ENCODE measurements around the gene PDK4. TPM values are rescaled to one million over a fixed set of nuclear protein-coding genes. Genes with fewer than 3 reads are reported as not detected.
"Not testable (repeated sequence)": the region's sequence is repeated elsewhere in the genome, so short reads cannot be mapped to it uniquely, and the experiment has no call there.

PDK4 gene
- total RNA-seq, 1 experiment from 2014 or later = not detected

DNA sequence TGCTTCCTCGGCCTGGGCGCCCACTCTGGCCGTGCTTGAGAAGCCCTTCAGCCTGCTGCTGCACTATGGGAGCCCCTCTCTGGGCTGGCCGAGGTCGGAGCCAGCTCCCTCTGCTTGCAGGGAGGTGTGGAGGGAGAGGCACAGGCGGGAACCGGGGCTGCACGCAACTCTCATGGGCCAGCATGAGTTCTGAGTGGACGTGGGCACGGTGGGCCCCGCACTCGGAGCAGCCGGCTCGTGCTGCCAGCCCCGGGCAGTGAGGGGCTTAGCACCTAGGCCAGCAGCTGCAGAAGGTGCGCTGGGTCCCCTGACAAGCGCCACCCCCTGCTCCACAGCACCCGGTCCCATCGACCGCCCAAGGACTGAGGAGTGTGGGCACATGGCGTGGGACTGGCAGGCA is 9.0 kb upstream of the PDK4 start:
- no peak for DNase-seq (ENCODE audit: low read depth)

DNA sequence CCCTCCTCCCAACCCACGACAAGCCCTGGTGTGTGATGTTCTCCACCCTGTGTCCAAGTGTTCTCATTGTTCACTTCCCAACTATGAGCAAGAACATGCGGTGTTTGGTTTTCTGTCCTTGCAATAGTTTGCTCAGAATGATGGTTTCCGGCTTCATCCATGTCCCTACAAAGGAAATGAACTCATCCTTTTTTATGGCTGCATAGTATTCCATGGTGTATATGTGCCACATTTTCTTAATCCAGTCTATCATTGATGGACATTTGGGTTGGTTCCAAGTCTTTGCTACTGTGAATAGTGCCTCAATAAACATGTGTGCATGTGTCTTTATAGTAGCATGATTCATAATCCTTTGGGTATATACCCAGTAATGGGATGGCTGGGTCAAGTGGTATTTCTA is 8.5 kb upstream of the PDK4 start:
- DNase-seq (ENCODE audit: low read depth) = not testable (repeated sequence)

DNA sequence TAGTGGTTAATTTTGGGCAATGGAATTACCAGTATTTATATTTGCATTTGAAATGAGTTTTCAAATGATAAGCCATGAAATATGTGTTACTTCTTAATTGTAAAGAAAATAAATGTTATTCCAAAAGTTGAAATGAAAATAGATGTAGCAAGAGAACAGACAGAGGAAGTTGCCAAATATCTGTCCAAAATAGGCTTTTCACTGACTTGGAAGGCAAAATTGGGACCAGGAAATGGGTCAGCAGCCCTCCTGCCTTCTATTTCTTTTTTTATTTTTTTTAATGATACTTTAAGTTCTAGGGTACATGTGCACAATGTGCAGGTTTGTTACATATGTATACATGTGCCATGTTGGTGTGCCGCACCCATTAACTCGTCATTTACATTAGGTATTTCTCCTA is 8.1 kb upstream of the PDK4 start:
- DNase-seq (ENCODE audit: low read depth) = not testable (repeated sequence)

DNA sequence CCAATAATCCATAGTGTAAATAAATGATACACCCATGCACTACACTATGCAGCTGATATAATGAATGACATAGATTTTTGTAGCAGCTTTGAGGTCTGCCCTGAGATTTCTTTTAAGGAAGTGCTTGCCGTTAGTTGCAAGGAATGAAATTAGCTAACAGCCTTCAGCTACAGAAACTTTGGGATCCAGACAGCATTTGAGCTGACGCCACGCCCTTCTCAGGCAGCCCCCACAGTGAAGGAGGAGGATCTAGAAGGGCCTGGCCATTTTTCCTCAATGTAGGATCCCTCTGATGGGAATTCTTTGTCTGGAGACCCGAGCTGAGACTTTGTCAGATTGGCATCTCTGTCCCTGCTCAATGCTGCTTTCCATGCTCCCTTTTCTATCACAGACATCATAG is 6.1 kb upstream of the PDK4 start:
- no peak for DNase-seq (ENCODE audit: low read depth)

DNA sequence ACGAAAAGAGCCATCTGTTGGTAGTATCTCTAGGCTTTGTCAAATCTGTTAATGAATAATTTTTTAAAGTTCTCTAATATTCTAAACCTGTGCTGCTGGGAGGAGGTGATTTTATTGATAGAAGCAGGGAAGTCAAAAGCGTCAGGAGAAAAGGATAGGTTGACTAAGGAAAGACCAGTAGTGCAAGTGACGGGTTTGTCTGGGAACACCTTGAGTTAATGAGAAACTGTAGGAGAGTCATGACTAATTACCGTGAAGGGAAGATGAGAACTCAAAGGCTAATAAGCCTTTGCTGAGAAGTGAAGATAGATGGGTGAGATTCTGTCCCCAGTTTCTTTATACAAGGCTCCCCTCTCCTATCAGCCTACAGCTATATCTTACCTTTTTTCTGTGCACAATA is 5.0 kb upstream of the PDK4 start:
- no peak for DNase-seq (ENCODE audit: low read depth)

DNA sequence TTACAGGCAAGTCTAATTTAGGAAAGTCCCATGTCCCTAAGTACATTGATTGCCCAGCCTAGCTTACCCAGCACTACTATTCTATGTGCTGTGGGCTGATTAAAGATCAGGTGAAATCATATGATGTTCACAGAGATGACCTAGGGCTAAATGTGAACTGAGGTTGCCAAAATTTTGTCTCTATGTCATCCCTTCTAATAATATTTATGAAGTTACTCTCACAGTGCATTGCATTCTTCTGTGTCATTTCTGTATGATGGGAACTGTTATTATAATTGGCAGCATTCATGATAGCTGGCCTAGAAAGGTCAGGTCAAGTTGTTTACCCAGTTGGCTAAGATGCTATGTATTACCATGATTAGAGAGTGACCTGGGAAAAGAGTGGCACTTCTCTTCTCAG is 2.8 kb upstream of the PDK4 start:
- DNase-seq (ENCODE audit: low read depth) = no peak

DNA sequence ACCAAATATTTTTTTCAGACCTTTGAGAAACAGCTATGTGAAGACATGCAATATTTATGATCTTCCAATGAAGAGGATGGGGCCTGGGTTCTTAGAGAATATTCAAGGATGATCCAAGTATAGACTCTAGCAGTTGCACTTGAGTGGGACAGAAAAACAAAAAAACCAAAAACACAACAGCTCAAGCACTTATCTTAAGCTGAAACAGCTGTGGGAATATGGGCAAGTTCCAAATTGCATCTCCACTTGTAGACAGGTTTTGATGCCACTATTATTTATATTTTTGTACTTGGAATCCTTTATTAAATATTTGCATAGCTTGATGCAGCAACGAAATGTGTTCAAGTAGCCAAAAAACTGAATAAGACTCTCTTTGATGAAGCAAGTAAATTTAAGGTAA is 2.2 kb upstream of the PDK4 start:
- no peak for DNase-seq (ENCODE audit: low read depth)

DNA sequence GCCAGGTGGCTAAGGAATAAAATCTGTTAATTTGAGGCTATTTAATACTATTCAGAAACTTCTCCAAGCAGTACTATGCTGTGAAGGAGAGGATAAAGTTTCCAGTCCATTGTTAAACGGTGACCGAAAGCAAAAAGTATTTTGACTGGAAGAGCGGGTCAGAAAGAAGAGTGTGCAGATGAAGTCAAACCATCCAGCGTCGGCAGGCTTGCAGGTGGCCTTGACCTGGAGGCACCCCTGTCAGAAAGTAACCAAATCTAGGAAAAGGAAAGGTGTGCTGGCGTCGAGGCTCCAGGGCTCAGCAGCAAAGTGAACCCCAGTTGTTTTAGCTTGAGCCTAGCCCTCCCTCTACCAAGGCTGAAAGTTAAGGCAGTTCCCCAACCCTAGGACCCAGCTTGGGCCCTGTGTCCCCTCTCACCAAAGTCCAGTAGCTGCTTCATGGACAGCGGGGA is 544 bp downstream of the PDK4 start:
- DNase-seq (ENCODE audit: low read depth) = no peak

DNA sequence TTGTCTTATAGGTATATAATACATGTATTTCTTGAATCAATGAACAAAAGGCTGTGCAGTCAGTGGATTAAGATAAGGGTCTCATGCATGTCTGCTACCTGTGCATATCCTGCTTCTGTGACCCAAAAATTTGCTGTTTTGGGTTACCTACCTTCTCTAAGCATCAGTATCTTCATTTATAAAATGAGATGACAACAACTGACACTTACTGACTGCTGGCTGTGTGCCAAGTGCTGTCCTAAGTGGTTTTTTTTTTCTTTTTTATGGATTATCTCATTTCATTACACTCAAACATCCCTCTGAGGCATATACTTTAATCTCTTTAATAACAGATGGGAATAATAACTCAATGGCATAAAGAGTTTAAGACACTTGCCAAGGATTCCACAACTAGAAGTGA is 2.1 kb downstream of the PDK4 start:
- no peak for DNase-seq (ENCODE audit: low read depth)

DNA sequence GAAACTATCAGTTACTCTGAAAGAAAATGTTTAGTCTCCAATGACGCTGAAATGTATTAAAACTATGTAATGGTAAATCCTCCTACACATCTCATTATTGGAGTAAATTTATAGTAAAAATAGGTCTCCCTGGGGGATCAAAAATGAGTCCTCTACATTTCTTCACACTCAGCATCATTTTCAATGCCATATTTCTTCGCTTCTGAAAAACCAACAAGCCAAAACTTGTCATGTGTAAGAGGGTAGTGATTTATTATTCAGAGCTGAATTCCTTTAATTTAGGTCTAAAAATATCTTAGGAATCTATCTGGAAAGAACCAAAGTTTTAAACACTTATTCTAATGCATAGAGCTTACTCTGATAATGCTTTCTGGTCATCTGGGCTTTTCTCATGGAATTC is 3.0 kb downstream of the PDK4 start:
- DNase-seq (ENCODE audit: low read depth) = no peak

DNA sequence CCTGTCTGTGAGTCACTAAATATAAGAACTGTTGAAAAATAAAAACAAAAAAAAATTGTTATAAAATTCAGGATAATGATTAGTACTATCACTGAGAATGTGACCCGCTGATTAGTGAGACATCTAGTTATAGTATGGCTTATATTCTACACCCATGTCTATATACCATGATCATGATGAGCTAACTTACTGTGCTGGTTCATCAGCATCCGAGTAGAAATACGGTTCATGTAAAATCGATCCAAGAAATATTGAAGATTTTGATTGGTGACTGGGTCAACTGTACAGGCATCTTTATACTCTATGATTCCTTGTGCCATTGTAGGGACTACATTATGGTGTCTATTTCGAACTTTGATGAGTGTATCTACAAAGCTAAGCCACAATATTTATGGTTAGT is 3.7 kb downstream of the PDK4 start:
- DNase-seq (ENCODE audit: low read depth) = no peak

DNA sequence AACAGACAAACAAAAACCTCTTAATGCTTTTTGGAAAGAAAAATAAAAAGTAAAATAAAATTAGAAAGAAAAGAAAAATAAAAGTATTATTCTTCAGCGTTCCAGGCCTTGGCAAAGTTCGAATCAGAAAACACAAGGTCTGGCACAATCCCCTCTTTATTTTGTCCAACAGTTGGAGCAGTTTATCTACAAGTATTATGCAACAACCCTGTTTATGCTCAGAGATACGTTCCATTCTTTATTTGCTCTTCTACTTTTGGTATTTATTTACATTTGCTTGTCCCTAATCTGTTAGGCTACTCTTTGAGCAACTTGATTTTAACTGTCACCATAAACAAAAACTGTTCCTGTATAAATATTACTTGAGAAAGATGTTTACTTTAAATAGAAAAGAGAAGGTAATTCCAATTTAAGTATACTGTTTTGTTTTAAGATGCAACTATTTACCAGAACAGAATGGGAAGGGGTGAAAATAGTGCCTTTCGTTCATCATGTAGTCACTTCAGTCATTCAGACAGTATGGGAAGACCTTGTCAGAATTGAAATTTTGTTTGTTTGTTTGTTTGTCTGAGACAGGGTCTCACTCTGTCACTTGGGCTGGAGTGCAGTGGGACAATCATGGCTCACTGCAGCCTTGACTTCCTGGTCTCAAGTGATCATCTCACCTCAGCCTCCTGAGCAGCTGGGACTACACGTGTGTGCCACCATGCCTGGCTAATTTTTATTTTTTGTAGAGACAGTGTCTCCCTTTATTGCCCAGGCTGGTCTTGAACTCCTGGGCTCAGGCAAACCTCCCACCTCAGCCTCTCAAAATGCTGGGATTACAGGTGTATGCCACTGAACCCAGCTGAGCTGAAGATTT is 5.7 kb downstream of the PDK4 start:
- no peak for DNase-seq (ENCODE audit: low read depth)

DNA sequence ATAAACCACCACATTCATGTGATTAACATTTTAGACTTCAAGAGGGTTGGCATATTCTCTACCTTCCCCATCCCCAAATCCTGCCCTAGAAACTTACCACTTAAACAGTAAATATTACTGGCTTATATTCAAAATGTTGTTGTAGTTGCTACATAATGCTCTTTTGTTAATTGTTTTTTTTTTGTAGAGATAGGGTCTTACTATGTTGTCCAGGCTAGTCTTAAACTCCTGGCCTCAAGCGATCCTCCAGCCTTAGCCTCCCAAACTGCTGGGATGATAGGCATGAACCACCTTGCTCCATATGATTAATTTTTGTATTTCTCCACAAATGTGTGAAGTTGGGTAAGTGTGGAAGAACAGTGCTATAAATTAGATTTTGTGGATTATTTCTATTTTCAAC is 6.5 kb downstream of the PDK4 start:
- DNase-seq (ENCODE audit: low read depth) = no peak

DNA sequence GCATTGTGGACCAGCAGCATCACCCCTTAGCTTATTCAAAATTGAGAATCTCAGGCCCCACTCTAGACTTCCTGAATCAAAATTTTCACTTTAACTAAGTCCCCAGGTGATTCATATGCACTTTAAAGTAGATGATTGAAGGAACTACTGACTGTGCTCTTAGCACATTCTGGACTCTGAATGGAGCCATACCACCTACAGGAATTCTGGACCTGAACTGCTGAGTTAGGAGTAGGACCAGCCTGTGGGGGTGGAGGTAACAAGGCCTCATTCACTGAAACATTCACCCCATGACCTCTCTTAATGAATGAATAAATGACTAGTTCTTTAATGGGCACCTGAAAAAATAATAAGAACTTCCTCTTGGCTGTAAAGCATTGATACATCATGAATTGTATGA is 7.3 kb downstream of the PDK4 start:
- DNase-seq (ENCODE audit: low read depth) = no peak

DNA sequence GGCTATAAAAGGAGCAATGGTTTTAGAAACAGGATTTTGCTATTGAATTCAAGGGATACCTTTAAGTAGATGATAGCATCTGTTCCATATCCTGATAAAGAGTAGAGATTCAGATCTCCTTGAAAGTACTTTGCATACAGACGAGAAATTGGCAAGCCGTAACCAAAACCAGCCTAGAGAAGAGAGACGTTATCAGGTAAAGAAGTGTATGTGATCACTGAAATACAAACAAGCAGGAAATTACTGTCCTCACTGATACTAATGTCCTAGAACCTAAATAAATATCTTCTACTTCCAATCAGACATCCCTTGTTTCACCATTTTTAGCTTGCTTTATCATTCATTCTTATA is 9.4 kb downstream of the PDK4 start:
- DNase-seq (ENCODE audit: low read depth) = no peak

DNA sequence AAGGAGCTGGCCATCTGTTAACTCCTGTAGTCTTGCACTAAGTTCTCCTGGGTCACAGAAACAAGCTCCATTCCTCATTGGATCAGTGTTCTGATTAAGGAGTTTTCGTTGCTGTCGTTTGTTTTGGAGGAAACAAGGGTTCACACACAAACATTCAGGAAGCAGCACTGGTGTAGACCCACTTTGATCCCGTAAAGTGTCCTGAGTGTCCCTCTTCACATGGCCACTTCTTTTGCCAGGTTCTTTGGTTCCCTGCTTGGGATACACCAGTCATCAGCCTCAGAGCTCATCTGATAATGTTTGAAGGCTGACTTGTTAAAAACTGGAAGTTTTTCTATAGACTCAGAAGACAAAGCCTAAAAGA is 10.9 kb downstream of the PDK4 start:
- no peak for DNase-seq (ENCODE audit: low read depth)

DNA sequence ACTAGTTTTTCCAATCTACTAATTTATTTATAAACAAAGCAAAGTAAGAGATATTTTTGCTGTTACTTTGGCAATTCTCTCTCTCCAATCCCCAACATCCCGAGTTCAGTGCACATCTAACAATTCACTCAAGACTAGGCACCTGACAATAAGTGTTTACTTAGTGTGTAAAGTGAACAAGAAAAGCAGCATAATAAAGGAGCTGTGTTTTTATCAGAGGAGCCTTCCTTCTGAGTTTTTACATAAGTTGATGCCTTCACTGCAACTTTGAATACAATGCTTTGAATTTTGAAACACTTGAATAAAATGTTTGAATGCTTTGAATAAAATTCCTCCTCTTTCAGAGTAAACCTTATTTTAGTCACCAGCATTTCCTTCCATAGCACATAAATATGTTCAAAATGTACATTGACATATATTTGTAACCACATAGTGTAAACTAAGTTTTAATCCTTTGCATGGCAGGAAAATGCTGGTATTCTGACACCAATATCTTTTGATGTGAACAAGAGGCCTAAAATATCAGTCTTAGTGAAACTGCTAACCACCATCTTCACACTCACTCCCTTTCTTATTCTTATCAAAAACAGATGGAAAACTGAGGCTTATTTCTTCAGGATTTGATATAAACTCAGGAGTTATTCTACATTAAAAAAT is 11.4 kb downstream of the PDK4 start:
- DNase-seq (ENCODE audit: low read depth) = no peak

DNA sequence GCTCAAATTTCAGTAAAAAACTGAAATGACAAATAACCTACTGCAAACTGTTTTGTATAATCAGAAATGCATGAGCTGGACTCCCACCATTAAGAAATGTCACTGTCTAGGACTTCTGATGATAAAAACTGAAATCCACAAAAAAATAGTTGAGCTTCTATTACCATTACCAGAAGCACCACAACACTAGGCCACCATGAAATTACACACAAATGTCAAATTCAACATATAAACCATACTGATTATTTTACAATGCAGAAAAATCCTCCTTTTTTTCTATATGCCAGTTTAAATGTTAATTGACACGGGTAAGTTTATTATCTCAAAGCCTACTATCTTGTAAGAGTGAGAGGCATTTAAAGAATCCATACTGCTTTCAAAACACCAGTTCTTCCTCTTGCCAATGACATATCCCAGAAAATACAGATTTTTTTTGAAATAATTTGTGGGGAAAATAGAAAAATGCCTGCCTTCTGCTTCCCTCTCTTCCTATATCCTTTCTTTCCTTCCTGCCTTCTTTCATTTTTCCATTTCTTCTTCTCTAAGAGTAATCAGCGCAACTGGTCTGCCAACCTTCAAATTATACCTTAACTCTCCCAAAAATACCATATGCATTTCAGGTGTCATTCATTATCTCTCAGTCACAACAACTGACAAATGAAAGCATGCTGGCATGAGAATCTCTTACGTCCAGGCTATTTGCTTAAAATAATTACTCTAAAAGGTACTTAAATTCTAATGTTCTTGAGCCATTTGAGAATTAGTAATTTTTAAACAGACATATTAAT is 12.3 kb downstream of the PDK4 start:
- DNase-seq (ENCODE audit: low read depth) = no peak

DNA sequence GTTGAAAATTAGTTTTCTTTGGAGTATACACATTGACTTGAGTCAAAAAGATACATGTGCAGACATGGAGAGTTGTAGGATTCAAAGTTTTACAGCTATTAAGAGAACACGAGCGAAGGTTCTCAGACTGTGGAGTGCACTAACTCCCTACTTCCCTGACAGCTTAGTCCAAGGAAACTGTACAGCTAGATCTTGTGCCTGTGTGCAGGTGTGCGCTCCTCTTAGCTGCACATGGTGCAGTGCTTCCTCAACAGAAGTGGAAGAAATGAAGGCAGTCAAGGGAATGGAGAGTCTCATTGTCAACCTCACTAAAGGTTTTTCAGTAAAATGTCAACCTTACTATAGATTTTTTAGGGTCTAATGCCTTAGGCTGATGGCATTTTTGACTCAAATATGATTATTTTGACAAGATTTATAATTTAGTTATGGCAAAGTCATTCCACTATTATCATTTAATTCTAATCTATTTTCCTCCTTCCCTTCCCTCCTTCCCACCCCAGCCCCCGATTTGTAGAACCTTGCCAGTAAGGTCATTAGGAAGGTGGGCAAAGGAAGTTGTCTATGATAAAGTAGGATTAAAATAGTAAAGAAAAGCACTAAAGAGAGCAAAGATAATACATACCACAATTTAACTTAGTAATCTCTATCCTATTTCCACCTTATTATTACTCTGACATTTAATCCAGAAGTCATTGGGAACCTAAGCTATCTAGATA is 13.6 kb downstream of the PDK4 start:
- no peak for DNase-seq (ENCODE audit: low read depth)

DNA sequence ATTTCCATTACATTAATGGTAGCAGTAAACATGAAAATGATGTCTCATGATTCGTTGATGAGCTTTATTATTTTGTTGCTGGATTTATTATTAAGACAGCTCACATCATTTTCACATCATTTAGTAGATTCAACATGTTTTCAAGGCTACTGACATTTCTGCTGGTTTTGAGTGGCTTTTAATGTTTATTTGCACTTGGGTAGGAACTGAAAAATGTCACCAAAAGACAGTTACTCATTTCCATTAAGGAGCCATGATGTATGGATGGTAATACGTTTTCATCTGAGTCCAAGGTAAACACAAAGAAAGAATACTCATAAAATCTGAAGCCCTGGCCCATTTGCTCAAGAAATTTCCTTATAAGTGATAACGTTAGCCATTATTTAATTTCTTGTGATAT is 14.8 kb downstream of the PDK4 start:
- no peak for DNase-seq (ENCODE audit: low read depth)

DNA sequence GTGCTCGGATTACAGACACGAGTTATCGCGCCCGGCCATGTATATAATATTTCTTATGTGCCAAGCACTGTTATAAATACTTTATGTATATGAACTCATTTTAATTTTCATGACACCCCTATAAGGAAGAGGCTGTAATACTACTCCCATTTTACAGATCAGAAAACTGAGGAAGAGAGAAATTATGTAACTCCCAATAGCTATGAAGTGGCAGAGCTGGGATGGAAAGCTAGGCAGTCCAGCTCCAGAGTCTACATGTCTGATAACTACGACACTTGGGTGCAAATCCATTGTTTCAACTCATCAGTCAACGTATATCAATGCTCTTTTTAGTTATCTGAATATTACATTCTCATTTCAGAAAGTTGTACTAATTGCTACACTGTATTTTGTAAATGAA is 17.0 kb downstream of the PDK4 start:
- no peak for DNase-seq (ENCODE audit: low read depth)
